Mesenchymal stem cell (in vitro differentiated cells and primary cell): ENCODE data around the gene HOXC10.

ENCODE experiments used
- DNase-seq: peaks from one replicate; pipeline ENCODE4 v3.0.0-alpha.2; 2013
- H2AFZ ChIP-seq: one replicate; pipeline ENCODE4 v1.6.1; 2013; ENCODE audit warnings: low read depth, mild to moderate bottlenecking, control low read depth, inconsistent platforms, low read length, moderate library complexity
- H2AK5ac ChIP-seq: 2 replicates; pipeline ENCODE4 v1.6.1; 2013; ENCODE audit warnings: low read length, moderate library complexity, mild to moderate bottlenecking, inconsistent platforms; ENCODE audit not compliant: severe bottlenecking
- H2BK120ac ChIP-seq: one replicate; pipeline ENCODE4 v1.6.1; 2013; ENCODE audit warnings: low read depth, mild to moderate bottlenecking, inconsistent platforms, low read length, moderate library complexity
- H2BK12ac ChIP-seq, 2 experiments: one replicate each; pipeline ENCODE4 v1.6.1; 2013; ENCODE audit warnings: inconsistent platforms in 2 of 2, low read length in 2 of 2, mild to moderate bottlenecking in 2 of 2, moderate library complexity in 2 of 2, control low read depth in 1 of 2
- H2BK15ac ChIP-seq: one replicate; pipeline ENCODE4 v1.6.1; 2013; ENCODE audit warnings: mild to moderate bottlenecking, low read depth, inconsistent platforms; ENCODE audit not compliant: poor library complexity, severe bottlenecking
- H2BK5ac ChIP-seq: 2 replicates; pipeline ENCODE4 v1.6.1; 2013; ENCODE audit warnings: low read depth, mild to moderate bottlenecking, low read length, control low read depth, inconsistent platforms; ENCODE audit not compliant: poor library complexity, severe bottlenecking
- H3K14ac ChIP-seq, 2 experiments: one replicate each; pipeline ENCODE4 v1.6.1; 2013; ENCODE audit warnings: inconsistent platforms in 2 of 2, low read length in 2 of 2, control low read depth in 1 of 2, mild to moderate bottlenecking in 1 of 2, moderate library complexity in 1 of 2
- H3K18ac ChIP-seq, 2 experiments: one replicate each; pipeline ENCODE4 v1.6.1; 2013; ENCODE audit warnings: inconsistent platforms in 2 of 2, low read length in 2 of 2, control low read depth in 1 of 2, low read depth in 1 of 2, mild to moderate bottlenecking in 1 of 2
- H3K23ac ChIP-seq, 2 experiments: one replicate each; pipeline ENCODE4 v1.6.1; 2013; ENCODE audit warnings: inconsistent platforms in 2 of 2, low read length in 2 of 2, mild to moderate bottlenecking in 2 of 2, moderate library complexity in 2 of 2, control low read depth in 1 of 2
- H3K27ac ChIP-seq: 2 replicates; pipeline ENCODE4 v1.5.1; 2013; ENCODE audit warnings: mild to moderate bottlenecking, moderate library complexity, low read length, control low read depth, inconsistent platforms; ENCODE audit not compliant: poor library complexity, severe bottlenecking
- H3K27me3 ChIP-seq, 2 experiments: 2 replicates each; pipeline versions ENCODE4 v1.6.1 to v1.7.0; 2013; ENCODE audit warnings: low read length in 2 of 2, mild to moderate bottlenecking in 2 of 2, moderate library complexity in 2 of 2, control low read depth in 1 of 2, inconsistent platforms in 1 of 2; ENCODE audit not compliant: control insufficient read depth in 1 of 2, insufficient read depth in 1 of 2
- H3K36me3 ChIP-seq, 2 experiments: 2 replicates each; pipeline versions ENCODE4 v1.6.1 to v1.7.0; 2013; ENCODE audit warnings: low read length in 2 of 2, control low read depth in 1 of 2, inconsistent platforms in 1 of 2, low read depth in 1 of 2, mild to moderate bottlenecking in 1 of 2; ENCODE audit not compliant: insufficient read depth in 2 of 2, control insufficient read depth in 1 of 2
- H3K4ac ChIP-seq, 2 experiments: one replicate each; pipeline ENCODE4 v1.6.1; 2013; ENCODE audit warnings: inconsistent platforms in 2 of 2, low read length in 2 of 2, mild to moderate bottlenecking in 2 of 2, moderate library complexity in 2 of 2, control low read depth in 1 of 2, low read depth in 1 of 2
- H3K4me1 ChIP-seq: 2 replicates; pipeline ENCODE4 v1.6.1; 2013; ENCODE audit warnings: low read depth, low read length, control low read depth; ENCODE audit not compliant: control insufficient read depth, insufficient read depth
- H3K4me2 ChIP-seq: 2 replicates; pipeline ENCODE4 v1.6.1; 2013; ENCODE audit warnings: low read length, mild to moderate bottlenecking, inconsistent platforms; ENCODE audit not compliant: poor library complexity, severe bottlenecking
- H3K4me3 ChIP-seq, 2 experiments: 2 replicates each; pipeline versions ENCODE4 v1.5.1 to v1.7.0; 2013; ENCODE audit warnings: low read length in 2 of 2, mild to moderate bottlenecking in 2 of 2, control low read depth in 1 of 2, low read depth in 1 of 2; ENCODE audit not compliant: insufficient read depth in 1 of 2
- H3K79me1 ChIP-seq: replicated peaks from 2 replicates; pipeline ENCODE4 v1.6.1; 2013; ENCODE audit warnings: mild to moderate bottlenecking, control low read depth, low read length, inconsistent platforms; ENCODE audit not compliant: poor library complexity, severe bottlenecking
- H3K9ac ChIP-seq: 2 replicates; pipeline ENCODE4 v1.7.0; 2013; ENCODE audit warnings: mild to moderate bottlenecking, low read length, moderate library complexity
- H3K9me3 ChIP-seq: 2 replicates; pipeline ENCODE4 v1.7.0; 2013; ENCODE audit warnings: mild to moderate bottlenecking, low read length; ENCODE audit not compliant: control insufficient read depth
- H4K8ac ChIP-seq: one replicate; pipeline ENCODE4 v1.6.1; 2013; ENCODE audit warnings: inconsistent platforms, mild to moderate bottlenecking, low read length, moderate library complexity
- H4K91ac ChIP-seq: one replicate; pipeline ENCODE4 v1.6.1; 2013; ENCODE audit warnings: mild to moderate bottlenecking, low read length, inconsistent platforms
- WGBS: methylation state at CpG from one replicate; pipeline ENCODE4 v1.1.7; 2013; ENCODE audit warnings: mixed read lengths; 5-methylcytosine and 5-hydroxymethylcytosine counted together

The HOXC10 gene

GRCh38 chr12:53955036-53955775 is 29.7 kb upstream of the HOXC10 start:
- Histone ChIP-seq H3K79me1 (no peaks in the 10 kb centered on the region), H4K8ac (no peak overlapping the region), H3K9me3 (peaks cover 15% of the 10 kb centered on the region), H4K91ac (peak overlapping the region; percentile 7), H3K18ac (no peak overlapping the region), H2AFZ (no peak overlapping the region), H3K27me3 (peaks cover 99 to 100% of the 10 kb centered on the region in 2 experiments), H3K4me2 (no peak overlapping the region), H3K9ac (no peak overlapping the region), H2BK120ac (no peak overlapping the region), H3K4me3 (no peak overlapping the region), H3K27ac (no peak overlapping the region), H2AK5ac (no peak overlapping the region), H3K4me1 (peaks cover 21% of the 10 kb centered on the region), H3K23ac (peak overlapping the region in 1 of 2 experiments; percentile 63), H3K14ac (no peak overlapping the region), H2BK12ac (no peak overlapping the region), H2BK15ac (no peak overlapping the region), H3K36me3 (peaks cover 0 to 9% of the 10 kb centered on the region in 2 experiments), H2BK5ac (no peak overlapping the region), H3K4ac (no peak overlapping the region)
- WGBS: 6% methylated on average over 54 of the region's 86 CpGs
- DNase-seq: no peak

- H3K36me3 ChIP-seq: peaks cover 0 to 9% of the 10 kb centered on the region in 2 experiments
- no peak overlapping the region for H2BK12ac ChIP-seq
- WGBS: 15% methylated on average over 9 of the region's 10 CpGs
- no peak overlapping the region for H3K18ac ChIP-seq
- H2AFZ ChIP-seq: no peak overlapping the region
- H3K4ac ChIP-seq: no peak overlapping the region
- DNase-seq: no peak
- H3K27ac ChIP-seq: no peak overlapping the region
- peaks cover 99 to 100% of the 10 kb centered on the region in 2 experiments for H3K27me3 ChIP-seq
- no peak overlapping the region for H3K9ac ChIP-seq
- H3K4me1 ChIP-seq: peaks cover 21% of the 10 kb centered on the region
- peaks cover 18% of the 10 kb centered on the region for H3K9me3 ChIP-seq
- no peak overlapping the region for H3K14ac ChIP-seq
- no peak overlapping the region for H4K91ac ChIP-seq
- no peaks in the 10 kb centered on the region for H3K79me1 ChIP-seq
- no peak overlapping the region for H2BK15ac ChIP-seq
- H3K4me2 ChIP-seq: no peak overlapping the region
- no peak overlapping the region for H2AK5ac ChIP-seq
- no peak overlapping the region for H3K23ac ChIP-seq
- no peak overlapping the region for H2BK5ac ChIP-seq
- no peak overlapping the region for H4K8ac ChIP-seq
- no peak overlapping the region for H3K4me3 ChIP-seq
- H2BK120ac ChIP-seq: no peak overlapping the region
Measured at GRCh38 chr12:53955776-53956250, 29.1 kb upstream of the HOXC10 start.

GRCh38 chr12:53956251-53956887 is 28.6 kb upstream of the HOXC10 start:
- no peak overlapping the region for H2BK12ac ChIP-seq
- H3K9ac ChIP-seq: no peak overlapping the region
- WGBS: 19% methylated on average over 24 of the region's 25 CpGs
- H2AFZ ChIP-seq: no peak overlapping the region
- no peaks in the 10 kb centered on the region for H3K79me1 ChIP-seq
- no peak for DNase-seq
- H3K4me2 ChIP-seq: no peak overlapping the region
- no peak overlapping the region for H4K91ac ChIP-seq
- H3K4me3 ChIP-seq: no peak overlapping the region
- H2BK15ac ChIP-seq: no peak overlapping the region
- no peak overlapping the region for H3K4ac ChIP-seq
- peaks cover 99 to 100% of the 10 kb centered on the region in 2 experiments for H3K27me3 ChIP-seq
- no peak overlapping the region for H4K8ac ChIP-seq
- no peak overlapping the region for H3K14ac ChIP-seq
- H3K4me1 ChIP-seq: peaks cover 22% of the 10 kb centered on the region
- H3K27ac ChIP-seq: no peak overlapping the region
- H3K23ac ChIP-seq: peak overlapping the region in 1 of 2 experiments; percentile 42
- H3K9me3 ChIP-seq: peaks cover 18% of the 10 kb centered on the region
- no peak overlapping the region for H2BK120ac ChIP-seq
- no peak overlapping the region for H2AK5ac ChIP-seq
- no peak overlapping the region for H2BK5ac ChIP-seq
- H3K18ac ChIP-seq: no peak overlapping the region
- H3K36me3 ChIP-seq: peaks cover 0 to 9% of the 10 kb centered on the region in 2 experiments

GRCh38 chr12:53956914-53957536 is 27.9 kb upstream of the HOXC10 start:
- Histone ChIP-seq H3K4me1 (peaks cover 17% of the 10 kb centered on the region), H3K79me1 (no peaks in the 10 kb centered on the region), H3K36me3 (peaks cover 0 to 4% of the 10 kb centered on the region in 2 experiments), H3K4ac (no peak overlapping the region), H2BK12ac (no peak overlapping the region), H2BK5ac (no peak overlapping the region), H3K4me2 (no peak overlapping the region), H3K27me3 (peaks cover 99 to 100% of the 10 kb centered on the region in 2 experiments), H2BK120ac (no peak overlapping the region), H2AK5ac (no peak overlapping the region), H4K91ac (no peak overlapping the region), H2AFZ (no peak overlapping the region), H3K23ac (no peak overlapping the region), H3K14ac (no peak overlapping the region), H3K9ac (no peak overlapping the region), H3K4me3 (no peak overlapping the region), H4K8ac (no peak overlapping the region), H3K9me3 (peaks cover 18% of the 10 kb centered on the region), H2BK15ac (no peak overlapping the region), H3K18ac (no peak overlapping the region), H3K27ac (no peak overlapping the region)
- DNase-seq: no peak
- WGBS: 44% methylated on average over 11 of the region's 11 CpGs
